GM23338 (cell line): ENCODE data around the gene CMTR1. TPM values are rescaled to one million over a fixed set of nuclear protein-coding genes. Genes with fewer than 3 reads are reported as not detected.
"Not testable (repeated sequence)": the region's sequence is repeated elsewhere in the genome, so short reads cannot be mapped to it uniquely, and the experiment has no call there.

Experiments used
- ATAC-seq: fragments of 200-7000 bp; cut with Tn5 transposase; 3 replicates; pipeline ENCODE4 v1.9.1; 2020
- DNase-seq: peaks from one replicate; pipeline ENCODE4 v3.0.0-alpha.2; 2015; ENCODE audit warnings: low spot score
- H2AFZ ChIP-seq: fragments of 200-600 bp; sonication (generic); 2 replicates; pipeline ENCODE4 v1.8.0; 2016; ENCODE audit warnings: antibody characterized with exemption, mild to moderate bottlenecking, moderate library complexity
- H3F3A ChIP-seq: fragments of 200-600 bp; sonication (generic); replicated peaks from 2 replicates; pipeline ENCODE4 v1.8.0; 2017; ENCODE audit warnings: antibody characterized with exemption, mixed run types, low read depth
- H3K27ac ChIP-seq: fragments of 200-600 bp; sonication (generic); 2 replicates; pipeline ENCODE4 v1.6.1; 2016; ENCODE audit warnings: low read depth
- H3K27me3 ChIP-seq: fragments of 200-600 bp; sonication (generic); 2 replicates; pipeline ENCODE4 v1.8.0; 2016; ENCODE audit warnings: mild to moderate bottlenecking, mixed run types, moderate library complexity; ENCODE audit not compliant: insufficient read depth
- H3K36me3 ChIP-seq: fragments of 200-600 bp; sonication (generic); 2 replicates; pipeline ENCODE4 v1.8.0; 2016; ENCODE audit warnings: mild to moderate bottlenecking; ENCODE audit not compliant: insufficient read depth
- H3K4me1 ChIP-seq: fragments of 200-600 bp; sonication (generic); 2 replicates; pipeline ENCODE4 v1.8.0; 2016; ENCODE audit warnings: mild to moderate bottlenecking, moderate library complexity; ENCODE audit not compliant: insufficient read depth
- H3K4me2 ChIP-seq: fragments of 200-600 bp; sonication (generic); 2 replicates; pipeline ENCODE4 v1.7.1; 2017; ENCODE audit warnings: mixed run types
- H3K4me3 ChIP-seq: fragments of 200-600 bp; sonication (generic); 2 replicates; pipeline ENCODE4 v1.6.1; 2016; ENCODE audit warnings: mixed run types
- H3K79me2 ChIP-seq: fragments of 200-600 bp; sonication (generic); replicated peaks from 2 replicates; pipeline ENCODE4 v1.8.0; 2017; ENCODE audit warnings: mild to moderate bottlenecking; ENCODE audit not compliant: insufficient read depth
- H3K9me2 ChIP-seq: fragments of 200-600 bp; sonication (generic); 2 replicates; pipeline ENCODE4 v1.8.0; 2017; ENCODE audit not compliant: insufficient read depth
- H4K20me1 ChIP-seq: fragments of 200-600 bp; sonication (generic); replicated peaks from 2 replicates; pipeline ENCODE4 v1.8.0; 2017; ENCODE audit warnings: mild to moderate bottlenecking; ENCODE audit not compliant: insufficient read depth
- H3K27ac Mint-ChIP-seq: 2 replicates; pipeline ENCODE4 v1.8.0; 2020; ENCODE audit warnings: inconsistent platforms, mild to moderate bottlenecking, moderate library complexity, mixed read lengths
- H3K27me3 Mint-ChIP-seq: 3 replicates; pipeline ENCODE4 v1.8.0; 2022; ENCODE audit warnings: low read depth, mild to moderate bottlenecking, moderate library complexity, mixed read lengths, inconsistent platforms; ENCODE audit not compliant: insufficient read depth, poor library complexity
- H3K36me3 Mint-ChIP-seq: 3 replicates; pipeline ENCODE4 v1.8.0; 2021; ENCODE audit warnings: low read depth, mild to moderate bottlenecking, inconsistent platforms, moderate library complexity, mixed read lengths
- H3K4me1 Mint-ChIP-seq: 3 replicates; pipeline ENCODE4 v1.8.0; 2020; ENCODE audit warnings: mild to moderate bottlenecking, inconsistent platforms, mixed read lengths
- H3K4me3 Mint-ChIP-seq: 3 replicates; pipeline ENCODE4 v1.8.0; 2021; ENCODE audit warnings: moderate library complexity, mild to moderate bottlenecking, inconsistent platforms, mixed read lengths
- H3K9me3 Mint-ChIP-seq: 3 replicates; pipeline ENCODE4 v1.8.0; 2020; ENCODE audit warnings: moderate library complexity, mild to moderate bottlenecking, inconsistent platforms, mixed read lengths
- CREB1 ChIP-seq: fragments of 250-450 bp; sonication (Bioruptor Pico); IDR thresholded peaks from 2 replicates; pipeline ENCODE4 v1.5.0; 2020; ENCODE audit warnings: low read depth, mild to moderate bottlenecking, moderate library complexity
- ZNF114 ChIP-seq: fragments of 250-450 bp; sonication (Bioruptor Pico); IDR thresholded peaks from 2 replicates; pipeline ENCODE4 v1.5.0; 2020; ENCODE audit warnings: mild to moderate bottlenecking, moderate library complexity
- polyA plus RNA-seq: library from polyadenylated mRNA; unstranded; fragments of >200 nt; fragmentation: Nextera tagmentation; extraction: Ambion mirVana; gene quantifications from 2 replicates; pipeline ENCODE4 v1.2.1, GENCODE V29; 2016
- total RNA-seq: library from RNA; depleted of rRNA; stranded (reverse); fragments of >200 nt; shearing (Covaris generic); gene quantifications from 2 replicates; pipeline ENCODE4 v1.2.3, GENCODE V29; 2014
- TF ChIP-seq, protein P1 (sequence below): fragments of 250-450 bp; sonication (Bioruptor Pico); IDR thresholded peaks from 2 replicates; pipeline ENCODE4 v1.5.0; 2020; ENCODE audit warnings: mild to moderate bottlenecking, moderate library complexity
- TF ChIP-seq, protein P2 (sequence below): IDR thresholded peaks from 2 replicates; pipeline ENCODE4 v1.6.1; 2016; ENCODE audit warnings: antibody characterized with exemption
- TF ChIP-seq, protein P3 (sequence below), 2 experiments: fragments of 200-600 bp in 1 of 2; sonication (generic) in 1 of 2; conservative IDR thresholded peaks; 2 replicates each; pipeline versions ENCODE4 v1.5.1 to v1.6.1; 2016 to 2017; ENCODE audit warnings: antibody characterized with exemption in 2 of 2, low read depth in 2 of 2, mild to moderate bottlenecking in 2 of 2, moderate library complexity in 1 of 2

The CMTR1 gene
- total and polyA plus RNA-seq, 2 experiments from 2014 or later = 7.3 to 36.4 TPM

DNA sequence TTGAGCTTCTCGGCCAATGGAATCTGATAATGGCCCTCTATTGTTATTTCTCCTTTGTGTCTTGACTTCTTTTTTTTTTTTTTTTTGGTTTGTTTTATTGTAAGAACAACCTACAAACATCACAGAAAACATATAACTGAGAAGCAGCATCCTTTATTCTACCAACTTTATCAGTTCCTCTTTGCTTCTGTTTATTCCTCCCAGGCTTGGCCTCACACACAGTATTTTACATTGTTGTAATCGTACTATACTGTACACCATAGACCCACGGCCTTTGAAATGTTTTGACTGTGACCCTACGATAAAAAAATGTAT lies 67.2 kb downstream of the CMTR1 start (continued):
- TF ChIP-seq, protein P1, sequence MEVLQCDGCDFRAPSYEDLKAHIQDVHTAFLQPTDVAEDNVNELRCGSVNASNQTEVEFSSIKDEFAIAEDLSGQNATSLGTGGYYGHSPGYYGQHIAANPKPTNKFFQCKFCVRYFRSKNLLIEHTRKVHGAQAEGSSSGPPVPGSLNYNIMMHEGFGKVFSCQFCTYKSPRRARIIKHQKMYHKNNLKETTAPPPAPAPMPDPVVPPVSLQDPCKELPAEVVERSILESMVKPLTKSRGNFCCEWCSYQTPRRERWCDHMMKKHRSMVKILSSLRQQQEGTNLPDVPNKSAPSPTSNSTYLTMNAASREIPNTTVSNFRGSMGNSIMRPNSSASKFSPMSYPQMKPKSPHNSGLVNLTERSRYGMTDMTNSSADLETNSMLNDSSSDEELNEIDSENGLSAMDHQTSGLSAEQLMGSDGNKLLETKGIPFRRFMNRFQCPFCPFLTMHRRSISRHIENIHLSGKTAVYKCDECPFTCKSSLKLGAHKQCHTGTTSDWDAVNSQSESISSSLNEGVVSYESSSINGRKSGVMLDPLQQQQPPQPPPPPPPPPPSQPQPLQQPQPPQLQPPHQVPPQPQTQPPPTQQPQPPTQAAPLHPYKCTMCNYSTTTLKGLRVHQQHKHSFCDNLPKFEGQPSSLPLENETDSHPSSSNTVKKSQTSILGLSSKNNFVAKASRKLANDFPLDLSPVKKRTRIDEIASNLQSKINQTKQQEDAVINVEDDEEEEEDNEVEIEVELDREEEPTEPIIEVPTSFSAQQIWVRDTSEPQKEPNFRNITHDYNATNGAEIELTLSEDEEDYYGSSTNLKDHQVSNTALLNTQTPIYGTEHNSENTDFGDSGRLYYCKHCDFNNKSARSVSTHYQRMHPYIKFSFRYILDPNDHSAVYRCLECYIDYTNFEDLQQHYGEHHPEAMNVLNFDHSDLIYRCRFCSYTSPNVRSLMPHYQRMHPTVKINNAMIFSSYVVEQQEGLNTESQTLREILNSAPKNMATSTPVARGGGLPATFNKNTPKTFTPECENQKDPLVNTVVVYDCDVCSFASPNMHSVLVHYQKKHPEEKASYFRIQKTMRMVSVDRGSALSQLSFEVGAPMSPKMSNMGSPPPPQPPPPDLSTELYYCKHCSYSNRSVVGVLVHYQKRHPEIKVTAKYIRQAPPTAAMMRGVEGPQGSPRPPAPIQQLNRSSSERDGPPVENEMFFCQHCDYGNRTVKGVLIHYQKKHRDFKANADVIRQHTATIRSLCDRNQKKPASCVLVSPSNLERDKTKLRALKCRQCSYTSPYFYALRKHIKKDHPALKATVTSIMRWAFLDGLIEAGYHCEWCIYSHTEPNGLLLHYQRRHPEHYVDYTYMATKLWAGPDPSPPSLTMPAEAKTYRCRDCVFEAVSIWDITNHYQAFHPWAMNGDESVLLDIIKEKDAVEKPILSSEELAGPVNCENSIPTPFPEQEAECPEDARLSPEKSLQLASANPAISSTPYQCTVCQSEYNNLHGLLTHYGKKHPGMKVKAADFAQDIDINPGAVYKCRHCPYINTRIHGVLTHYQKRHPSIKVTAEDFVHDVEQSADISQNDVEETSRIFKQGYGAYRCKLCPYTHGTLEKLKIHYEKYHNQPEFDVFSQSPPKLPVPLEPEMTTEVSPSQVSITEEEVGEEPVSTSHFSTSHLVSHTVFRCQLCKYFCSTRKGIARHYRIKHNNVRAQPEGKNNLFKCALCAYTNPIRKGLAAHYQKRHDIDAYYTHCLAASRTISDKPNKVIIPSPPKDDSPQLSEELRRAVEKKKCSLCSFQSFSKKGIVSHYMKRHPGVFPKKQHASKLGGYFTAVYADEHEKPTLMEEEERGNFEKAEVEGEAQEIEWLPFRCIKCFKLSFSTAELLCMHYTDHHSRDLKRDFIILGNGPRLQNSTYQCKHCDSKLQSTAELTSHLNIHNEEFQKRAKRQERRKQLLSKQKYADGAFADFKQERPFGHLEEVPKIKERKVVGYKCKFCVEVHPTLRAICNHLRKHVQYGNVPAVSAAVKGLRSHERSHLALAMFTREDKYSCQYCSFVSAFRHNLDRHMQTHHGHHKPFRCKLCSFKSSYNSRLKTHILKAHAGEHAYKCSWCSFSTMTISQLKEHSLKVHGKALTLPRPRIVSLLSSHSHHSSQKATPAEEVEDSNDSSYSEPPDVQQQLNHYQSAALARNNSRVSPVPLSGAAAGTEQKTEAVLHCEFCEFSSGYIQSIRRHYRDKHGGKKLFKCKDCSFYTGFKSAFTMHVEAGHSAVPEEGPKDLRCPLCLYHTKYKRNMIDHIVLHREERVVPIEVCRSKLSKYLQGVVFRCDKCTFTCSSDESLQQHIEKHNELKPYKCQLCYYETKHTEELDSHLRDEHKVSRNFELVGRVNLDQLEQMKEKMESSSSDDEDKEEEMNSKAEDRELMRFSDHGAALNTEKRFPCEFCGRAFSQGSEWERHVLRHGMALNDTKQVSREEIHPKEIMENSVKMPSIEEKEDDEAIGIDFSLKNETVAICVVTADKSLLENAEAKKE (CRISPR knock-in tag) = no peak
- TF ChIP-seq ZNF114 (CRISPR knock-in tag) = no peak
- TF ChIP-seq CREB1 (CRISPR knock-in tag) = no peak
- TF ChIP-seq, protein P2, sequence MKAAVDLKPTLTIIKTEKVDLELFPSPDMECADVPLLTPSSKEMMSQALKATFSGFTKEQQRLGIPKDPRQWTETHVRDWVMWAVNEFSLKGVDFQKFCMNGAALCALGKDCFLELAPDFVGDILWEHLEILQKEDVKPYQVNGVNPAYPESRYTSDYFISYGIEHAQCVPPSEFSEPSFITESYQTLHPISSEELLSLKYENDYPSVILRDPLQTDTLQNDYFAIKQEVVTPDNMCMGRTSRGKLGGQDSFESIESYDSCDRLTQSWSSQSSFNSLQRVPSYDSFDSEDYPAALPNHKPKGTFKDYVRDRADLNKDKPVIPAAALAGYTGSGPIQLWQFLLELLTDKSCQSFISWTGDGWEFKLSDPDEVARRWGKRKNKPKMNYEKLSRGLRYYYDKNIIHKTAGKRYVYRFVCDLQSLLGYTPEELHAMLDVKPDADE = no peak
- TF ChIP-seq, protein P3, sequence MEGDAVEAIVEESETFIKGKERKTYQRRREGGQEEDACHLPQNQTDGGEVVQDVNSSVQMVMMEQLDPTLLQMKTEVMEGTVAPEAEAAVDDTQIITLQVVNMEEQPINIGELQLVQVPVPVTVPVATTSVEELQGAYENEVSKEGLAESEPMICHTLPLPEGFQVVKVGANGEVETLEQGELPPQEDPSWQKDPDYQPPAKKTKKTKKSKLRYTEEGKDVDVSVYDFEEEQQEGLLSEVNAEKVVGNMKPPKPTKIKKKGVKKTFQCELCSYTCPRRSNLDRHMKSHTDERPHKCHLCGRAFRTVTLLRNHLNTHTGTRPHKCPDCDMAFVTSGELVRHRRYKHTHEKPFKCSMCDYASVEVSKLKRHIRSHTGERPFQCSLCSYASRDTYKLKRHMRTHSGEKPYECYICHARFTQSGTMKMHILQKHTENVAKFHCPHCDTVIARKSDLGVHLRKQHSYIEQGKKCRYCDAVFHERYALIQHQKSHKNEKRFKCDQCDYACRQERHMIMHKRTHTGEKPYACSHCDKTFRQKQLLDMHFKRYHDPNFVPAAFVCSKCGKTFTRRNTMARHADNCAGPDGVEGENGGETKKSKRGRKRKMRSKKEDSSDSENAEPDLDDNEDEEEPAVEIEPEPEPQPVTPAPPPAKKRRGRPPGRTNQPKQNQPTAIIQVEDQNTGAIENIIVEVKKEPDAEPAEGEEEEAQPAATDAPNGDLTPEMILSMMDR (conservative IDR thresholded peaks at IDR 0.05; ENCODE audit: low read depth in 2 of 2) = no peak

DNA sequence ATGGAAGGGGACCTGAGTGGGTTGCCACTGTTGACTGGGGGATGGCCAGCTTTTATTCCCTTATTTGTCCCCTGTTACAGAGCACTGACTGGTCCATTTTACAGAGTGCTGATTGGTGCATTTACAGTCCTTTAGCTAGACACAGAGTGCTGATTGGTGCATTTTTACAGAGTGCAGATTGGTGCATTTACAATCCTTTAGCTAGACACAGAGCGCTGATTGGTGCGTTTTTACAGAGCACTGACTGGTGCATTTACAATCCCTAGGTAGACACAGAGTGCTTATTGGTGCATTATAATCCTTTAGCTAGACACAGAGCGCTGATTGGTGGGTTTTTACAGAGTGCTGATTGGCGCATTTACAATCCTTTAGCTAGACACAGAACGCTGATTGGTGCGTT lies 67.9 kb downstream of the CMTR1 start:
- not testable (repeated sequence) for H3K36me3 ChIP-seq, H3K27me3 ChIP-seq, H2AFZ ChIP-seq, H3K27ac Mint-ChIP-seq, H3K36me3 Mint-ChIP-seq, ATAC-seq, H3K9me2 ChIP-seq, DNase-seq, H3K4me2 ChIP-seq, H3K4me3 Mint-ChIP-seq, H3K4me3 ChIP-seq, H3K27ac ChIP-seq, H3F3A ChIP-seq, H3K9me3 Mint-ChIP-seq, H4K20me1 ChIP-seq, H3K79me2 ChIP-seq
- Mint-ChIP-seq H3K27me3 (peaks cover 16% of the 10 kb centered on the region), H3K4me1 (peaks cover 31% of the 10 kb centered on the region)
- peaks cover 11% of the 10 kb centered on the region; the same call in 1 of the 2 replicates for H3K4me1 ChIP-seq
